GM23338 (cell line): Measurements from ENCODE around the gene LCE7A.

Experiments
- CREB1 ChIP-seq: fragments of 250-450 bp; sonication (Bioruptor Pico); IDR thresholded peaks from 2 replicates; pipeline ENCODE4 v1.5.0; 2020; ENCODE audit warnings: low read depth, mild to moderate bottlenecking, moderate library complexity
- EZH2 ChIP-seq: fragments of 200-600 bp; sonication (generic); IDR thresholded peaks from one replicate; pipeline ENCODE4 v1.8.0; 2017; ENCODE audit warnings: antibody characterized with exemption, mild to moderate bottlenecking, low read depth; ENCODE audit not compliant: unreplicated experiment
- EZH2phosphoT487 ChIP-seq: fragments of 200-600 bp; sonication (generic); IDR thresholded peaks from one replicate; pipeline ENCODE4 v1.8.1; 2018; ENCODE audit warnings: antibody characterized with exemption; ENCODE audit not compliant: unreplicated experiment
- JUNB ChIP-seq: IDR thresholded peaks from one replicate; pipeline ENCODE4 v1.6.1; 2016; ENCODE audit warnings: antibody characterized with exemption; ENCODE audit not compliant: unreplicated experiment
- NANOG ChIP-seq: IDR thresholded peaks from 2 replicates; pipeline ENCODE4 v1.6.1; 2016; ENCODE audit warnings: antibody characterized with exemption, borderline replicate concordance
- POLR2AphosphoS5 ChIP-seq: IDR thresholded peaks from 2 replicates; pipeline ENCODE4 v1.6.1; 2016; ENCODE audit warnings: antibody characterized with exemption, low read depth
- STAT1 ChIP-seq: IDR thresholded peaks from one replicate; pipeline ENCODE4 v1.6.1; 2016; ENCODE audit warnings: antibody characterized with exemption; ENCODE audit not compliant: unreplicated experiment
- ZNF114 ChIP-seq: fragments of 250-450 bp; sonication (Bioruptor Pico); IDR thresholded peaks from 2 replicates; pipeline ENCODE4 v1.5.0; 2020; ENCODE audit warnings: mild to moderate bottlenecking, moderate library complexity
- ZNF331 ChIP-seq: fragments of 250-450 bp; sonication (Bioruptor Pico); IDR thresholded peaks from 2 replicates; pipeline ENCODE4 v1.5.0; 2020; ENCODE audit warnings: low read depth, mild to moderate bottlenecking, moderate library complexity
- TF ChIP-seq, protein P1 (sequence below), 2 experiments: fragments of 200-600 bp in 1 of 2; sonication (generic) in 1 of 2; conservative IDR thresholded peaks; 2 replicates each; pipeline versions ENCODE4 v1.5.1 to v1.6.1; 2016 to 2017; ENCODE audit warnings: antibody characterized with exemption in 2 of 2, low read depth in 2 of 2, mild to moderate bottlenecking in 2 of 2, moderate library complexity in 1 of 2
- TF ChIP-seq, protein P2 (sequence below): IDR thresholded peaks from one replicate; pipeline ENCODE4 v1.6.1; 2018; ENCODE audit warnings: antibody characterized with exemption; ENCODE audit not compliant: unreplicated experiment
- TF ChIP-seq, protein P3 (sequence below): IDR thresholded peaks from 2 replicates; pipeline ENCODE4 v1.6.1; 2016; ENCODE audit warnings: antibody characterized with exemption

DNA sequence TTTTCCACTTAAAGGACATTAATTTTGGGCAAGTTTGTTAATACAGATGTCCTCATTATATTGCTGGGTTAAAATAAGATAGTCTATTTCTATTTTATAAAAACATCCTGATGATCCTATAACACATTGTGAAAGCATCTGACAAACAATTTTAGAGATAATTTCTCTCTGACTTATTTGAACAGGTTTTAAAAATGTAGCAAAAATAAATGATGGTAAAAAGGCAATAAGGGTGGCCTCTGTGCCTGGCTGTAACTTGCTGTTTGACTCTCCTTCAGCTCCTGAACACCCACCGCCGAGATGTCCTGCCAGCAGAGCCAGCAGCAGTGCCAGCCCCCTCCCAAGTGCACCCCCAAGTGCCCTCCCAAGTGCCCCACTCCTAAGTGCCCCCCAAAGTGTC, 32.6 kb upstream of the LCE7A start, which contains the start of gene LCE1A:
- TF ChIP-seq POLR2AphosphoS5 (no peak), JUNB (no peak), EZH2 (no peak), EZH2phosphoT487 (no peak), CREB1 (CRISPR knock-in tag) (no peak), STAT1 (no peak), ZNF331 (CRISPR knock-in tag) (no peak), ZNF114 (CRISPR knock-in tag) (no peak), NANOG (no peak)
- TF ChIP-seq, protein P1, sequence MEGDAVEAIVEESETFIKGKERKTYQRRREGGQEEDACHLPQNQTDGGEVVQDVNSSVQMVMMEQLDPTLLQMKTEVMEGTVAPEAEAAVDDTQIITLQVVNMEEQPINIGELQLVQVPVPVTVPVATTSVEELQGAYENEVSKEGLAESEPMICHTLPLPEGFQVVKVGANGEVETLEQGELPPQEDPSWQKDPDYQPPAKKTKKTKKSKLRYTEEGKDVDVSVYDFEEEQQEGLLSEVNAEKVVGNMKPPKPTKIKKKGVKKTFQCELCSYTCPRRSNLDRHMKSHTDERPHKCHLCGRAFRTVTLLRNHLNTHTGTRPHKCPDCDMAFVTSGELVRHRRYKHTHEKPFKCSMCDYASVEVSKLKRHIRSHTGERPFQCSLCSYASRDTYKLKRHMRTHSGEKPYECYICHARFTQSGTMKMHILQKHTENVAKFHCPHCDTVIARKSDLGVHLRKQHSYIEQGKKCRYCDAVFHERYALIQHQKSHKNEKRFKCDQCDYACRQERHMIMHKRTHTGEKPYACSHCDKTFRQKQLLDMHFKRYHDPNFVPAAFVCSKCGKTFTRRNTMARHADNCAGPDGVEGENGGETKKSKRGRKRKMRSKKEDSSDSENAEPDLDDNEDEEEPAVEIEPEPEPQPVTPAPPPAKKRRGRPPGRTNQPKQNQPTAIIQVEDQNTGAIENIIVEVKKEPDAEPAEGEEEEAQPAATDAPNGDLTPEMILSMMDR (conservative IDR thresholded peaks at IDR 0.05; ENCODE audit: low read depth in 2 of 2) = no peak
- TF ChIP-seq, protein P2, sequence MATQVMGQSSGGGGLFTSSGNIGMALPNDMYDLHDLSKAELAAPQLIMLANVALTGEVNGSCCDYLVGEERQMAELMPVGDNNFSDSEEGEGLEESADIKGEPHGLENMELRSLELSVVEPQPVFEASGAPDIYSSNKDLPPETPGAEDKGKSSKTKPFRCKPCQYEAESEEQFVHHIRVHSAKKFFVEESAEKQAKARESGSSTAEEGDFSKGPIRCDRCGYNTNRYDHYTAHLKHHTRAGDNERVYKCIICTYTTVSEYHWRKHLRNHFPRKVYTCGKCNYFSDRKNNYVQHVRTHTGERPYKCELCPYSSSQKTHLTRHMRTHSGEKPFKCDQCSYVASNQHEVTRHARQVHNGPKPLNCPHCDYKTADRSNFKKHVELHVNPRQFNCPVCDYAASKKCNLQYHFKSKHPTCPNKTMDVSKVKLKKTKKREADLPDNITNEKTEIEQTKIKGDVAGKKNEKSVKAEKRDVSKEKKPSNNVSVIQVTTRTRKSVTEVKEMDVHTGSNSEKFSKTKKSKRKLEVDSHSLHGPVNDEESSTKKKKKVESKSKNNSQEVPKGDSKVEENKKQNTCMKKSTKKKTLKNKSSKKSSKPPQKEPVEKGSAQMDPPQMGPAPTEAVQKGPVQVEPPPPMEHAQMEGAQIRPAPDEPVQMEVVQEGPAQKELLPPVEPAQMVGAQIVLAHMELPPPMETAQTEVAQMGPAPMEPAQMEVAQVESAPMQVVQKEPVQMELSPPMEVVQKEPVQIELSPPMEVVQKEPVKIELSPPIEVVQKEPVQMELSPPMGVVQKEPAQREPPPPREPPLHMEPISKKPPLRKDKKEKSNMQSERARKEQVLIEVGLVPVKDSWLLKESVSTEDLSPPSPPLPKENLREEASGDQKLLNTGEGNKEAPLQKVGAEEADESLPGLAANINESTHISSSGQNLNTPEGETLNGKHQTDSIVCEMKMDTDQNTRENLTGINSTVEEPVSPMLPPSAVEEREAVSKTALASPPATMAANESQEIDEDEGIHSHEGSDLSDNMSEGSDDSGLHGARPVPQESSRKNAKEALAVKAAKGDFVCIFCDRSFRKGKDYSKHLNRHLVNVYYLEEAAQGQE = no peak
- TF ChIP-seq, protein P3, sequence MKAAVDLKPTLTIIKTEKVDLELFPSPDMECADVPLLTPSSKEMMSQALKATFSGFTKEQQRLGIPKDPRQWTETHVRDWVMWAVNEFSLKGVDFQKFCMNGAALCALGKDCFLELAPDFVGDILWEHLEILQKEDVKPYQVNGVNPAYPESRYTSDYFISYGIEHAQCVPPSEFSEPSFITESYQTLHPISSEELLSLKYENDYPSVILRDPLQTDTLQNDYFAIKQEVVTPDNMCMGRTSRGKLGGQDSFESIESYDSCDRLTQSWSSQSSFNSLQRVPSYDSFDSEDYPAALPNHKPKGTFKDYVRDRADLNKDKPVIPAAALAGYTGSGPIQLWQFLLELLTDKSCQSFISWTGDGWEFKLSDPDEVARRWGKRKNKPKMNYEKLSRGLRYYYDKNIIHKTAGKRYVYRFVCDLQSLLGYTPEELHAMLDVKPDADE = no peak
